SK-N-SH treated with all-trans-retinoic acid at 6 μM for 48 hours (cell line): Measurements from ENCODE around the gene IFT22.
A peak's percentile ranks its signal among the peaks of the same experiment; 100 is the strongest.

Source experiments
- ATAC-seq: fragments of 200-7000 bp; cut with Tn5 transposase; 3 replicates; pipeline ENCODE4 v1.9.1; 2020; ENCODE audit warnings: mild to moderate bottlenecking, moderate library complexity
- ARNTL ChIP-seq: fragments of 450-650 bp; formaldehyde crosslinking; IDR thresholded peaks from 2 replicates; pipeline ENCODE4 v1.5.0; 2020; ENCODE audit warnings: low read depth, mild to moderate bottlenecking, moderate library complexity, borderline replicate concordance
- BACH2 ChIP-seq: fragments of 250-450 bp; sonication (Bioruptor Pico); IDR thresholded peaks from 2 replicates; pipeline ENCODE4 v1.9.0; 2021; ENCODE audit warnings: mild to moderate bottlenecking, borderline replicate concordance
- CREB5 ChIP-seq: fragments of 250-450 bp; sonication (Bioruptor Pico); IDR thresholded peaks from 2 replicates; pipeline ENCODE4 v1.5.1; 2020; ENCODE audit warnings: low read depth, mild to moderate bottlenecking, moderate library complexity
- CSDC2 ChIP-seq: fragments of 250-450 bp; sonication (Bioruptor Pico); IDR thresholded peaks from 2 replicates; pipeline ENCODE4 v1.5.0; 2020; ENCODE audit warnings: mild to moderate bottlenecking, moderate library complexity
- CSRNP3 ChIP-seq: fragments of 250-450 bp; sonication (Bioruptor Pico); IDR thresholded peaks from 2 replicates; pipeline ENCODE4 v1.5.1; 2021; ENCODE audit warnings: mild to moderate bottlenecking, moderate library complexity
- ESRRG ChIP-seq: fragments of 250-450 bp; sonication (Bioruptor Pico); IDR thresholded peaks from 2 replicates; pipeline ENCODE4 v1.6.1; 2021; ENCODE audit warnings: mild to moderate bottlenecking
- GLIS3 ChIP-seq: fragments of 250-450 bp; sonication (Bioruptor Pico); IDR thresholded peaks from 2 replicates; pipeline ENCODE4 v1.5.0; 2020; ENCODE audit warnings: mild to moderate bottlenecking, moderate library complexity
- ISL1 ChIP-seq: fragments of 250-450 bp; sonication (Bioruptor Pico); IDR thresholded peaks from 2 replicates; pipeline ENCODE4 v2.1.2; 2022; ENCODE audit warnings: mild to moderate bottlenecking, moderate library complexity
- OSR1 ChIP-seq: fragments of 250-450 bp; sonication (Bioruptor Pico); IDR thresholded peaks from 2 replicates; pipeline ENCODE4 v1.8.0; 2022; ENCODE audit warnings: moderate library complexity, mild to moderate bottlenecking, inconsistent platforms
- PATZ1 ChIP-seq: fragments of 250-450 bp; sonication (Bioruptor Pico); IDR thresholded peaks from 2 replicates; pipeline ENCODE4 v1.8.0; 2020; ENCODE audit warnings: mild to moderate bottlenecking, moderate library complexity, borderline replicate concordance
- POU6F1 ChIP-seq: fragments of 250-450 bp; sonication (Bioruptor Pico); IDR thresholded peaks from 2 replicates; pipeline ENCODE4 v1.8.0; 2021; ENCODE audit warnings: low read depth, mild to moderate bottlenecking, moderate library complexity, borderline replicate concordance
- PPARA ChIP-seq: fragments of 250-450 bp; sonication (Bioruptor Pico); IDR thresholded peaks from 2 replicates; pipeline ENCODE4 v1.5.0; 2020; ENCODE audit warnings: mild to moderate bottlenecking, borderline replicate concordance
- RARB ChIP-seq: fragments of 250-450 bp; sonication (Bioruptor Pico); IDR thresholded peaks from 2 replicates; pipeline ENCODE4 v1.8.0; 2021; ENCODE audit warnings: mild to moderate bottlenecking, moderate library complexity
- SNAI2 ChIP-seq: fragments of 250-450 bp; sonication (Bioruptor Pico); IDR thresholded peaks from 2 replicates; pipeline ENCODE4 v1.5.0; 2020; ENCODE audit warnings: mild to moderate bottlenecking, moderate library complexity
- TCF4 ChIP-seq: fragments of 250-450 bp; sonication (Bioruptor Pico); IDR thresholded peaks from 2 replicates; pipeline ENCODE4 v1.8.0; 2021; ENCODE audit warnings: mild to moderate bottlenecking, moderate library complexity, borderline replicate concordance
- TOX ChIP-seq: fragments of 250-450 bp; sonication (Bioruptor Pico); IDR thresholded peaks from 2 replicates; pipeline ENCODE4 v1.8.0; 2021; ENCODE audit warnings: mild to moderate bottlenecking, moderate library complexity, borderline replicate concordance
- TSHZ2 ChIP-seq: fragments of 250-450 bp; sonication (Bioruptor Pico); IDR thresholded peaks from 2 replicates; pipeline ENCODE4 v1.5.0; 2020; ENCODE audit warnings: mild to moderate bottlenecking, moderate library complexity
- ZC3H10 ChIP-seq: fragments of 250-450 bp; sonication (Bioruptor Pico); IDR thresholded peaks from 2 replicates; pipeline ENCODE4 v1.5.1; 2021; ENCODE audit warnings: mild to moderate bottlenecking, moderate library complexity
- ZFP3 ChIP-seq: fragments of 250-450 bp; sonication (Bioruptor Pico); IDR thresholded peaks from 2 replicates; pipeline ENCODE4 v1.5.0; 2020; ENCODE audit warnings: mild to moderate bottlenecking, moderate library complexity
- ZFP30 ChIP-seq: fragments of 450-650 bp; formaldehyde crosslinking; IDR thresholded peaks from 2 replicates; pipeline ENCODE4 v1.5.0; 2022; ENCODE audit warnings: mild to moderate bottlenecking, moderate library complexity
- ZNF565 ChIP-seq: fragments of 450-650 bp; formaldehyde crosslinking; conservative IDR thresholded peaks from 2 replicates; pipeline ENCODE4 v1.5.0; 2020; ENCODE audit warnings: low read depth, mild to moderate bottlenecking, moderate library complexity
- ZNF70 ChIP-seq: fragments of 450-650 bp; formaldehyde crosslinking; IDR thresholded peaks from 2 replicates; pipeline ENCODE4 v1.5.0; 2020; ENCODE audit warnings: mild to moderate bottlenecking, moderate library complexity

IFT22 gene

GRCh38 chr7:101303102-101303701 is 18.4 kb downstream of the IFT22 start:
- no peak for TF ChIP-seq ZNF565 (CRISPR knock-in tag)
- TF ChIP-seq POU6F1 (CRISPR knock-in tag): no peak
- no peak for TF ChIP-seq TCF4 (CRISPR knock-in tag)
- TF ChIP-seq ARNTL (CRISPR knock-in tag): no peak
- no peak for TF ChIP-seq CSRNP3 (CRISPR knock-in tag)
- no peak for TF ChIP-seq PATZ1 (CRISPR knock-in tag)
- TF ChIP-seq RARB (CRISPR knock-in tag): no peak
- no peak for TF ChIP-seq ZC3H10
- TF ChIP-seq CSDC2 (CRISPR knock-in tag): no peak
- TF ChIP-seq OSR1 (CRISPR knock-in tag): no peak
- TF ChIP-seq ISL1: no peak
- TF ChIP-seq ZFP30 (CRISPR knock-in tag): no peak
- TF ChIP-seq BACH2 (CRISPR knock-in tag): no peak
- no peak for TF ChIP-seq CREB5 (CRISPR knock-in tag)
- no peak for TF ChIP-seq ZNF70
- TF ChIP-seq ZFP3 (CRISPR knock-in tag): no peak
- TF ChIP-seq TOX (CRISPR knock-in tag): no peak
- TF ChIP-seq GLIS3 (CRISPR knock-in tag): no peak
- TF ChIP-seq ESRRG (CRISPR knock-in tag): no peak
- TF ChIP-seq TSHZ2 (CRISPR knock-in tag): no peak
- peak; percentile 11; the same call in 1 of the 3 replicates for ATAC-seq

- no peak for TF ChIP-seq CSDC2 (CRISPR knock-in tag)
- no peak for TF ChIP-seq CSRNP3 (CRISPR knock-in tag)
- TF ChIP-seq ARNTL (CRISPR knock-in tag): no peak
- no peak for TF ChIP-seq OSR1 (CRISPR knock-in tag)
- no peak for TF ChIP-seq SNAI2 (CRISPR knock-in tag)
- no peak for TF ChIP-seq TSHZ2 (CRISPR knock-in tag)
- TF ChIP-seq RARB (CRISPR knock-in tag): no peak
- TF ChIP-seq ZFP3 (CRISPR knock-in tag): no peak
- TF ChIP-seq ZFP30 (CRISPR knock-in tag): no peak
- no peak for TF ChIP-seq TCF4 (CRISPR knock-in tag)
- no peak for TF ChIP-seq ZC3H10
- no peak for TF ChIP-seq ZNF565 (CRISPR knock-in tag)
- TF ChIP-seq GLIS3 (CRISPR knock-in tag): no peak
- no peak for TF ChIP-seq CREB5 (CRISPR knock-in tag)
- TF ChIP-seq PPARA (CRISPR knock-in tag): no peak
- TF ChIP-seq BACH2 (CRISPR knock-in tag): no peak
- TF ChIP-seq ISL1: no peak
- ATAC-seq: no peak
These were observed 18.9 kb downstream of the IFT22 start for GRCh38 chr7:101302641-101303101.
